OCI-LY7 (cell line): Measurements from ENCODE around the gene ERBB2. TPM values are rescaled to one million over a fixed set of nuclear protein-coding genes. Genes with fewer than 3 reads are reported as not detected.

Source experiments
- BruUV-seq: library from RNA; stranded (reverse); fragments of 400-500 nt; replicated peaks from 2 replicates; lab custom pipeline; 2021; lab: Mats Ljungman, UMichigan
- CTCF ChIA-PET: fragments of 300-600 bp; sonication (Branson Sonifier 250); formaldehyde crosslinking; loops from one replicate; lab custom pipeline; 2022; ENCODE audit warnings: antibody characterized with exemption; ENCODE audit not compliant: unreplicated experiment; lab: Charles Lee
- POLR2A ChIA-PET: fragments of 300-600 bp; sonication (Branson Sonifier 250); formaldehyde crosslinking; loops from one replicate; lab custom pipeline; 2022; ENCODE audit warnings: antibody characterized with exemption; lab: Charles Lee
- DNase-seq: peaks from one replicate; pipeline ENCODE4 v3.0.0-alpha.2; 2015; ENCODE audit warnings: low spot score
- H2AFZ ChIP-seq: fragments of 200-600 bp; sonication (generic), shearing (Covaris generic); 2 replicates; pipeline ENCODE4 v1.6.1; 2014; ENCODE audit warnings: mild to moderate bottlenecking, antibody characterized with exemption, low read length, moderate library complexity
- H3K27ac ChIP-seq: fragments of 200-600 bp; sonication (generic); 2 replicates; pipeline ENCODE4 v1.5.1; 2014; ENCODE audit warnings: mixed run types, low read depth, mild to moderate bottlenecking, moderate library complexity, low read length, inconsistent platforms; ENCODE audit not compliant: poor library complexity, severe bottlenecking
- H3K36me3 ChIP-seq: fragments of 200-600 bp; sonication (generic); 2 replicates; pipeline ENCODE4 v1.6.1; 2014; ENCODE audit warnings: mild to moderate bottlenecking, antibody characterized with exemption, low read length, moderate library complexity, mixed read lengths; ENCODE audit not compliant: insufficient read depth
- H3K4me1 ChIP-seq: fragments of 200-600 bp; sonication (generic); 2 replicates; pipeline ENCODE4 v1.5.1; 2014; ENCODE audit warnings: mild to moderate bottlenecking, low read length; ENCODE audit not compliant: insufficient read depth, poor library complexity, severe bottlenecking
- H3K4me2 ChIP-seq: fragments of 200-600 bp; sonication (generic); 2 replicates; pipeline ENCODE4 v1.6.1; 2014; ENCODE audit warnings: mild to moderate bottlenecking, low read length
- H3K4me3 ChIP-seq: fragments of 200-600 bp; sonication (generic); 2 replicates; pipeline ENCODE4 v1.5.1; 2014; ENCODE audit warnings: mild to moderate bottlenecking, low read depth, low read length; ENCODE audit not compliant: poor library complexity, severe bottlenecking
- H3K79me2 ChIP-seq: fragments of 200-600 bp; sonication (generic); 2 replicates; pipeline ENCODE4 v1.6.1; 2016; ENCODE audit warnings: low read depth, mild to moderate bottlenecking, low read length, moderate library complexity, mixed read lengths; ENCODE audit not compliant: insufficient read depth
- H3K9me2 ChIP-seq: fragments of 200-600 bp; sonication (generic); 2 replicates; pipeline ENCODE4 v1.6.1; 2016; ENCODE audit warnings: mild to moderate bottlenecking, low read length, mixed read lengths; ENCODE audit not compliant: insufficient read depth
- H3K9me3 ChIP-seq: fragments of 200-600 bp; sonication (generic); 2 replicates; pipeline ENCODE4 v1.6.1; 2014; ENCODE audit warnings: mild to moderate bottlenecking, mixed run types, low read length, mixed read lengths
- H4K20me1 ChIP-seq: fragments of 200-600 bp; sonication (generic); 2 replicates; pipeline ENCODE4 v1.6.1; 2014; ENCODE audit warnings: mild to moderate bottlenecking, antibody characterized with exemption, low read length, moderate library complexity, mixed read lengths; ENCODE audit not compliant: insufficient read depth
- CTCF ChIP-seq: fragments of 200-600 bp; sonication (generic); conservative IDR thresholded peaks from 2 replicates; pipeline ENCODE4 v1.5.1; 2014; ENCODE audit warnings: mild to moderate bottlenecking, antibody characterized with exemption, low read length, moderate library complexity, mixed read lengths
- EZH2phosphoT487 ChIP-seq: fragments of 200-600 bp; sonication (generic); IDR thresholded peaks from 2 replicates; pipeline ENCODE4 v1.6.1; 2018; ENCODE audit warnings: low read depth, borderline replicate concordance, mild to moderate bottlenecking, mixed run types, antibody characterized with exemption, low read length, moderate library complexity, mixed read lengths
- intact Hi-C: fragments of 100-400 bp; cut with micrococcal nuclease; formaldehyde crosslinking; loops from one replicate; pipeline ENCODE4 v1.10.0; 2022; ENCODE audit not compliant: unreplicated experiment
- total RNA-seq, 2 experiments: library from RNA; depleted of rRNA in 1 of 2; stranded (reverse); fragments of >200 nt in 1 of 2; shearing (Covaris generic) in 1 of 2; gene quantifications; 2 replicates each; pipeline ENCODE4 v1.2.3, GENCODE V29; 2014 to 2022

Gene ERBB2
- total RNA-seq, 2 experiments from 2014 or later, result 6.5 to 11.4 TPM

- no peak overlapping the region for H3K4me3 ChIP-seq
- no TSS peak for BruUV-seq
- no peaks in the 10 kb centered on the region for H4K20me1 ChIP-seq
- no peaks in the 10 kb centered on the region for H3K79me2 ChIP-seq
- H3K36me3 ChIP-seq, result peaks cover 7% of the 10 kb centered on the region; the same call in 1 of the 2 replicates
- no peak overlapping the region for H3K4me2 ChIP-seq
- intact Hi-C loops, result no loop called here
- H3K27ac ChIP-seq, result no peak overlapping the region
- ChIA-PET POLR2A (no interaction called here), CTCF (interaction anchor here (0.5 kb wide), 1 partner anchor 14 kb away, joined by 4 read pairs; no protein-coding TSS in a partner anchor)
- DNase-seq, result no peak
- TF ChIP-seq CTCF (no peak), EZH2phosphoT487 (no peak)
- no peaks in the 10 kb centered on the region for H3K4me1 ChIP-seq
- no peaks in the 10 kb centered on the region for H3K9me3 ChIP-seq
- no peaks in the 10 kb centered on the region for H3K9me2 ChIP-seq
- no peak overlapping the region for H2AFZ ChIP-seq
These were observed 33.1 kb upstream of the ERBB2 start for GRCh38 chr17:39666601-39667261.

- DNase-seq, result no peak
- POLR2A ChIA-PET, result no interaction called here
- BruUV-seq, result no TSS peak
These were observed 32.5 kb upstream of the ERBB2 start for GRCh38 chr17:39667262-39667944.

More at GRCh38 chr17:39667262-39667944, 32.5 kb upstream of the ERBB2 start:
- Histone ChIP-seq H3K9me3 (no peaks in the 10 kb centered on the region), H3K36me3 (peaks cover under 1% of the 10 kb centered on the region; the same call in 1 of the 2 replicates), H2AFZ (no peak overlapping the region), H3K9me2 (no peaks in the 10 kb centered on the region), H3K4me1 (no peaks in the 10 kb centered on the region), H3K79me2 (no peaks in the 10 kb centered on the region), H3K4me2 (peak overlapping the region; percentile 53; the same call in 1 of the 2 replicates), H3K4me3 (no peak overlapping the region), H4K20me1 (no peaks in the 10 kb centered on the region), H3K27ac (no peak overlapping the region)
- CTCF ChIA-PET, result no interaction called here
- TF ChIP-seq CTCF (no peak), EZH2phosphoT487 (no peak)
- intact Hi-C loops, result no loop called here
